Measurements from ENCODE around the gene GLT1D1.

Gene GLT1D1

GRCh38 chr12:128810182-128811127 lies 42.8 kb upstream of the GLT1D1 start:
- TF ChIP-seq Cebpa-rat (IDR thresholded peaks at IDR 0.05), result no peak
- Histone ChIP-seq H3K9me3 (replicated peaks in 1 of 11) (peaks cover 0 to 6% (median 0%) of the 10 kb centered on the region in 11 experiments; a peak in 2 of 22 replicates), H3K36me3 (peaks cover 65 to 100% (median 88%) of the 10 kb centered on the region in 11 experiments), H3K4me2 (peak overlapping the region in 7 of 11 experiments; percentile 27 to 54 (median 37); a peak in 13 of 22 replicates), H3K4me3 (no peak overlapping the region), H3K27me3 (no peaks in the 10 kb centered on the region), H3K9ac (peak overlapping the region in 2 of 11 experiments; percentile 8 to 25; a peak in 1 of 22 replicates), H3K4me1 (peaks cover 21 to 46% (median 28%) of the 10 kb centered on the region in 10 experiments), H3K27ac (peak overlapping the region in 5 of 11 experiments; percentile 7 to 38 (median 18); a peak in 3 of 22 replicates), H4K20me1 (peaks cover 40 to 98% (median 68%) of the 10 kb centered on the region in 11 experiments; a peak in 21 of 22 replicates)

DNA sequence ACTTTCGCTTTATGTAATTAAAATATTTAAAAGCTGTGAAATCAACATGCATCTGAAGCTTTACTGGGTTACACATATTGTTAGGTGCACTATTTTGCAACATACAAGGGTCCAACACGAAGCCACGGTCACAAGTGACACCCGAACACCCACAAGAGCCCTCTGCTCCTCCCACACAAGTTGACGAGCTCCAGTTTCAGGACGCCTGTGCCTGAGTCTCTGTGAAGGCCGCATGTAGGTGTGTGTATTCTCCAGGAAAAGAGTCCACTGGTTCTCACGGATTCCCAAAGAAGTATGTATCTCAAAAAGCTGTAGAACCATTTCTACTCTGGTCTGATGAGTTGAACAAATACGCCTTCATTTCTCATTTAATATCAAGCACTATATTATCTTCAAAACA lies 41.5 kb upstream of the GLT1D1 start:
- Histone ChIP-seq H3K4me1 (peaks cover 34 to 60% (median 40%) of the 10 kb centered on the region in 10 experiments), H3K4me3 (no peak overlapping the region), H3K9me3 (replicated peaks in 1 of 11) (peaks cover 0 to 6% (median 0%) of the 10 kb centered on the region in 11 experiments; a peak in 1 of 22 replicates), H3K27ac (no peak overlapping the region), H3K36me3 (peaks cover 60 to 90% (median 76%) of the 10 kb centered on the region in 11 experiments), H4K20me1 (peaks cover 50 to 100% (median 81%) of the 10 kb centered on the region in 11 experiments; a peak in 21 of 22 replicates), H3K4me2 (0 out of 22 replicates have a peak overlapping the region, but pooled peaks of 1 of the 11 experiments have one; percentile 13), H3K27me3 (no peaks in the 10 kb centered on the region), H3K9ac (no peak overlapping the region)
- TF ChIP-seq Cebpa-rat (IDR thresholded peaks at IDR 0.05), result no peak

DNA sequence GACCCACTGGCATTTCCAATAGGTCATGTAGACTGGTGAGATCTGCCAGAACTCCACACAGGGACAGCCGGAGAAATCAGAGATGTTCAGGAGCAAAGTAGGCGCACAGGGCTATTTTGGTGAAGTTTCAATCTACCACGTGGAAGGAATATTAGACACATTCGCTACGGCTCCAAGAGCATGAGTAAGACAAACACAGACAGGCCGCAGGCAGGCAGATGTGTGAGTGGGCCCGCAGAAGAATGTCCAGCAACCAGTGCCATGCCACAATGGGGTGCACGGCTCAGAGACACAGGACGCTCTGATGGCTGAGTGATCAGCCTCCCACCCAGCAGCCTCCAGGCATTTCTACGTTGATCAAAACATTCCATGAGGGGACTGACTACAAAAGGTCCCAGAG lies 39.9 kb upstream of the GLT1D1 start:
- Histone ChIP-seq H3K4me2 (no peak overlapping the region), H4K20me1 (peaks cover 56 to 100% (median 91%) of the 10 kb centered on the region in 11 experiments; a peak in 21 of 22 replicates), H3K9ac (no peak overlapping the region), H3K36me3 (peaks cover 44 to 74% (median 60%) of the 10 kb centered on the region in 11 experiments), H3K4me1 (peaks cover 42 to 76% (median 53%) of the 10 kb centered on the region in 10 experiments), H3K27me3 (no peaks in the 10 kb centered on the region), H3K27ac (no peak overlapping the region), H3K4me3 (no peak overlapping the region), H3K9me3 (replicated peaks in 1 of 11) (peaks cover 0 to 6% (median 0%) of the 10 kb centered on the region in 11 experiments; a peak in 1 of 22 replicates)
- TF ChIP-seq Cebpa-rat (IDR thresholded peaks at IDR 0.05), result no peak

DNA sequence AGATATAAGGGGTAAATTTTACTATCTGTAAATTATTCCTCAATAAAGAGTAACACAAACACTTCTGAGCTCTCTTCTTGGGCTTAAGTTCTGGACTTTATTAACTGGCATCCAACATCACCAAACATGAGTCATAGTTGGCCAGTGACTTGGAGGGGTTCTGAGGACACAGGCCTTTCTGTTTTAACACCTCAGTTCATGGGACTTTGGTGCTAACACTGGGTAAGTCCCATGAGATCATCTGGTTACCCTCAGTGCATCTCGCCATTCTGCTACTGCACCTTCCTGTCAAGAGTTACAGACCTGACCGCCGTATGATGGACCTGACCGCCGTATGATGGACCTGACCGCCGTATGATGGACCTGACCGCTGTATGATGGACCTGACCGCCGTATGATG lies 39.4 kb upstream of the GLT1D1 start:
- Histone ChIP-seq H3K9me3 (replicated peaks in 1 of 11) (peaks cover 0 to 6% (median 0%) of the 10 kb centered on the region in 11 experiments; a peak in 1 of 22 replicates), H3K36me3 (peaks cover 39 to 69% (median 56%) of the 10 kb centered on the region in 11 experiments), H3K4me2 (0 out of 22 replicates have a peak overlapping the region, but pooled peaks of 1 of the 11 experiments have one; percentile 98), H3K27me3 (no peaks in the 10 kb centered on the region), H3K4me3 (no peak overlapping the region), H3K4me1 (peaks cover 47 to 81% (median 58%) of the 10 kb centered on the region in 10 experiments), H3K27ac (no peak overlapping the region), H4K20me1 (peaks cover 59 to 100% (median 96%) of the 10 kb centered on the region in 11 experiments; a peak in 21 of 22 replicates), H3K9ac (no peak overlapping the region)
- TF ChIP-seq Cebpa-rat (IDR thresholded peaks at IDR 0.05), result no peak

- no peak for TF ChIP-seq Cebpa-rat (IDR thresholded peaks at IDR 0.05)
- H3K9ac ChIP-seq, result no peak overlapping the region
- peak overlapping the region in 4 of 11 experiments; percentile 94 to 98 (median 95); a peak in 5 of 22 replicates for H3K4me2 ChIP-seq
- no peak overlapping the region for H3K27ac ChIP-seq
- H3K36me3 ChIP-seq, result peaks cover 34 to 67% (median 52%) of the 10 kb centered on the region in 11 experiments
- peaks cover 53 to 88% (median 65%) of the 10 kb centered on the region in 10 experiments for H3K4me1 ChIP-seq
- H3K4me3 ChIP-seq, result no peak overlapping the region
- H3K27me3 ChIP-seq, result no peaks in the 10 kb centered on the region
- H3K9me3 ChIP-seq (replicated peaks in 1 of 11), result peaks cover 0 to 6% (median 0%) of the 10 kb centered on the region in 11 experiments; a peak in 1 of 22 replicates
- peaks cover 67 to 100% (median 98%) of the 10 kb centered on the region in 11 experiments for H4K20me1 ChIP-seq
These were observed 38.6 kb upstream of the GLT1D1 start for GRCh38 chr12:128814411-128815261.

DNA sequence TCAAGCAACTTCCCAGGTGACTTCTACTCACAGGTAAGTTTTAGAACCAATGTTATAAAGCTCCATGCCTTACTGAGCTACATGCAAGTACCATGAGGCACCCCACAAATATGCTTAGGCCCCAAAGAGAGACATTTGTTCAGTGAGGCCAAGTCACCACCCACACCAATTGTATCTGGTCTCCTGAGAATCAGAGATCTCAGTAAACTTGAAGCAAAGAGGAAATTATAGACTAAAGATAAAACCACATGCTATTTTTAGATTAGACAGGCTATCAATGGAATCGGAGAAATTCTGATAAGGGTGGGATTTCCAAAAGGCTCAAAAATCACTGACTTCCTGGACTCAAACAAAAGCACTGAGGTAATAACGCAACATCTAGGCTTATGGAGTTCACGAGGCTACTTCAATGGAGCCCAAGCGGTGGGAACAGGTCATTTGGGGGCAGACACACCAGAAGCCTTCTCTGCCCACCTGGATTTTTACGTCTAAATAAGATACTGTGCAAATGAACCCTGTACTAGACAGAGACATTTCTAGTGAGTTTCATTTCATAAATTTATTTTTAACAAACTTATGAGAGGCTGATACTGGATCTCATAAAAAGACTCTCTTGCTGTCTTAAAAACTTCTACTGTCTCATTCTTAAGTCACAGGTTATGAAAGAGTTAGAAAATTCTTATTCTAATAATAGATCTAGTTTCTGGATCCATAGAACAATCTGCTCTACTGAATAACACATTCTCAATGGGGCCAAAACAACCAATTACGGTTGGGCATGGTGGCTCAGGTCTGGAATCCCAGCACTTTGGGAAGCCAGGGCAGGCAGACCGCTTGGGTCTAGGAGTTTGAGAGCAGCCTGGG lies 37.3 kb upstream of the GLT1D1 start:
- Histone ChIP-seq H3K36me3 (peaks cover 35 to 64% (median 50%) of the 10 kb centered on the region in 11 experiments), H3K4me3 (peak overlapping the region in 2 of 10 experiments; percentile 19 to 23; a peak in 2 of 20 replicates), H3K9me3 (replicated peaks in 1 of 11) (peaks cover 0 to 6% (median 0%) of the 10 kb centered on the region in 11 experiments; a peak in 1 of 22 replicates), H3K4me1 (peaks cover 55 to 89% (median 70%) of the 10 kb centered on the region in 10 experiments), H4K20me1 (peaks cover 68 to 100% (median 96%) of the 10 kb centered on the region in 11 experiments), H3K4me2 (peak overlapping the region; percentile 60 to 98 (median 94)), H3K27me3 (no peaks in the 10 kb centered on the region), H3K27ac (peak overlapping the region in 3 of 11 experiments; percentile 14 to 39 (median 27); a peak in 6 of 22 replicates), H3K9ac (peak overlapping the region in 3 of 11 experiments; percentile 18 to 26 (median 23); a peak in 3 of 22 replicates)
- no peak for TF ChIP-seq Cebpa-rat (IDR thresholded peaks at IDR 0.05)

DNA sequence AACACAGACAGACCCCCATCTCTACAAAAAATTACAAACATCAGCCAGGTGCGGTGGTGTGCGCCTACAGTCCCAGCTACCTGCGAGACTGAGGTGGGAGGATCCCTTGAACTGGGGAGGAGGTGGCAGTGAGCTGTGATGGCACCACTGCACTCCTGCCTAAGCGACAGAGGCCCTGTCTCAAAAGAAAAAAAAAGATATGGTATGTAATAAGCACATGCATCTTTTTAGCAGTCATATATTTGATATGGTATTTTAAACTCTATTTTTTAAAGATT lies 36.7 kb upstream of the GLT1D1 start:
- Histone ChIP-seq H4K20me1 (peaks cover 63 to 100% (median 96%) of the 10 kb centered on the region in 11 experiments), H3K36me3 (peaks cover 35 to 59% (median 50%) of the 10 kb centered on the region in 11 experiments), H3K27me3 (no peaks in the 10 kb centered on the region), H3K9me3 (replicated peaks in 1 of 11) (peaks cover 0 to 6% (median 0%) of the 10 kb centered on the region in 11 experiments; a peak in 1 of 22 replicates), H3K9ac (0 out of 22 replicates have a peak overlapping the region, but pooled peaks of 1 of the 11 experiments have one; percentile 23), H3K4me1 (peaks cover 57 to 89% (median 71%) of the 10 kb centered on the region in 10 experiments), H3K4me2 (peak overlapping the region; percentile 60 to 98 (median 94)), H3K4me3 (no peak overlapping the region), H3K27ac (peak overlapping the region in 2 of 11 experiments; percentile 14 to 39; a peak in 4 of 22 replicates)
- no peak for TF ChIP-seq Cebpa-rat (IDR thresholded peaks at IDR 0.05)

All from BLaER1 treated with 17β-estradiol and CSF1 and Interleukin-3, amounts not matched to agents 10 nM and 100 nM (cell line).